Stimulated activated memory B cell treated with anti-CD40 and anti-IgM and Interleukin-4, amounts not matched to agents 10 μg/mL and 1 μg/mL and 100 μg/mL, for 72 hours (primary cell): Measurements from ENCODE around the gene NCS1.

ENCODE experiments used
- ATAC-seq: fragments of 150-1000 bp; cut with Tn5 transposase; 2 replicates; pipeline ENCODE4 v1.10.0; 2021
- H3K27ac Mint-ChIP-seq: one replicate; pipeline ENCODE4 v1.8.0; 2022; ENCODE audit warnings: mild to moderate bottlenecking, mixed read lengths
- H3K27me3 Mint-ChIP-seq: one replicate; pipeline ENCODE4 v1.8.0; 2022; ENCODE audit warnings: mixed read lengths
- H3K36me3 Mint-ChIP-seq: one replicate; pipeline ENCODE4 v1.8.0; 2022; ENCODE audit warnings: mixed read lengths
- H3K4me1 Mint-ChIP-seq: one replicate; pipeline ENCODE4 v1.8.0; 2022; ENCODE audit warnings: mixed read lengths
- H3K4me3 Mint-ChIP-seq: one replicate; pipeline ENCODE4 v1.8.0; 2022; ENCODE audit warnings: mild to moderate bottlenecking, moderate library complexity, mixed read lengths
- H3K9me3 Mint-ChIP-seq: one replicate; pipeline ENCODE4 v1.8.0; 2022; ENCODE audit warnings: mixed read lengths

NCS1 gene

DNA sequence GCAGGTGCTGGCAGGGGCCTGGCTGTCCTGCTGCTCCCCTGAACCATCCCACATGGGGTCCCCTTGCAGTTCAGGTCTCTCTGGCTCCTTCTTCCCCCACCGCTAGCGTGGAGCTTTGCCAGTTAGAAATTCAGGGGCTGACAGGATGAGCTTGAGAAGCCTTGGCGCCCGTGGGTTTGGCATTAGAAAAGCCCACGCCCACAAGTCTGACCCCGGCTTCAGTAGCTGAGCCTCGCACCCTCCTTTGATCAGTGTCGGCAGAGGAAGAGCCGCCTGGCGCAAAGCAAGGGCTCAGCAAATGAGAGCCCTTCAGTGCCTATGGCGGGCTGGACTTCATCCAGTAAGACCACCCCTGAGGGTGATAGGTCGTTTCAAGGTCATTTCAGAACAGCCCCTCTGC, 30.1 kb upstream of the NCS1 start:
- Mint-ChIP-seq H3K4me3 (no peak overlapping the region), H3K9me3 (no peaks in the 10 kb centered on the region), H3K27ac (no peak overlapping the region), H3K36me3 (peaks cover 6% of the 10 kb centered on the region), H3K4me1 (peaks cover 39% of the 10 kb centered on the region), H3K27me3 (peaks cover 33% of the 10 kb centered on the region)
- ATAC-seq, result no peak

DNA sequence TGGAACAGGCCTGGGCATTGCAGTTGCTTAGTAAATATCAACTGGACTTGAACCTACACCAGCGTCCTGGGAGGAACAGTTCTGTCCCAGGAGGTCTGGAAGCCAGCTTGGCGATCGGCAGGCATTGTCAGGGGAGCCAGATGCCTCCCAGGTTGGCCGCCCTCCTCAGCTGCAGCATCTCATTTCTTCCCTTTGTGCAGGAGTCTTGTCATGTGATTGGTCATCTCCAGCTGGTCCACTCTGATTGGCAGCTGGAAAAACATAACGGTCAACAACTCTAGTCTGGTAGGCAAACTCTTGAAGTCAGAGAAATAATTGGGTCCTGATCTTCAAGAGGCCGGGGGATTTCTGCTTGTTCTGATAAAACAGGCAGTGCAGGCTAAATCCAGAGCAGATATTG, 29.6 kb upstream of the NCS1 start:
- Mint-ChIP-seq H3K36me3 (peaks cover 4% of the 10 kb centered on the region), H3K27me3 (peaks cover 39% of the 10 kb centered on the region), H3K4me3 (no peak overlapping the region), H3K27ac (no peak overlapping the region), H3K4me1 (peaks cover 39% of the 10 kb centered on the region), H3K9me3 (no peaks in the 10 kb centered on the region)
- no peak for ATAC-seq

DNA sequence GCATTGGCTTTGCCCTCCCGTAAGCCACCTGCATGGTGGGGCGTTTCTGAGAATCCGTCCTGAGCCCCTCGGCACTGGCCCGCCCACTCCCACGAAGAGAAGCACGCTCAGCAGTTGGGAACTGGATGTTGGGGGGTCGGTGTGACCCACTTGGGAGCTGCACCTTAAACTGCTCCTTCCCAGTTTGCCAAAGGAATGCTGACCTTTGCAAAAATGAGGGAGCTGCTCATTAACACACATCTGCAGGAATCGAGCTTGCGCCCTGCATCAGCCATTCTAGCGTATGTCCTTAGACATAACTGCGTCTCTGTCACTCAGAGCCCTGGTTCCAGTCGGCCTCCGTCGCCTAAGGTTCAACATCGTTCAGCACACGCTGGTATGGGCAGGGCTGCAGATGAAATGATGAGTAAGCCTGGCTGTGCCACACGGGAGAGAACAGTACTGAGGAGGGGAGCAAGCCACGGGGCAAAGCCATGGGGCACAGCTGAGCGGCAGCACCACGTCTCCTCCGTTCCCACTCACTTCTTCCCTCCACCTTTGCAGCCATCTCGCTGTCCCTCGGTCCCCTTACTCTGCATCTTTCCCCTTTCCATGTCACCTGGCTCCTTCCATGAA, 28.8 kb upstream of the NCS1 start:
- Mint-ChIP-seq H3K4me1 (peaks cover 39% of the 10 kb centered on the region), H3K27me3 (peaks cover 46% of the 10 kb centered on the region), H3K36me3 (peaks cover 4% of the 10 kb centered on the region), H3K4me3 (no peak overlapping the region), H3K9me3 (no peaks in the 10 kb centered on the region), H3K27ac (peak overlapping the region; percentile 21)
- ATAC-seq, result no peak

DNA sequence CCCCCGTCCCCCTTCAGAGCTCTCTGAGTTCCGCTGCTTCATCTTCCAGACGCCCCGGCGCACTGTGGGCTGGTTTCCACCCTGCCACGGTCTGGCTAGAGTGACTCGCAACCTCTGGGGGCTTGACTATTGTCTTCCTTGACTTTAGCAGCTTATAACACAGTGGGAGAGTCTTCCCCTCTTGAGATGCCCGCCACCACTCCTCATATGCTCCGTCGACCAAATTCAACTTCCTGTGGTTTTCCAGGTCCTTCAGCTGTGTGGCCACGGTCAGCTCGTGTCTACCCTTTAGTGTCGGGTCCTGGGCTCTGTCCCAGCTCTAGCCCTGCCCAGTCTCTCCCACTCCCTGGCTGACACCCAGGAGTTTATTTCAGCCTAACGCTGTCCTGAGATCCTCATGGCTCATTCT, 28.2 kb upstream of the NCS1 start:
- Mint-ChIP-seq H3K4me3 (no peak overlapping the region), H3K4me1 (peaks cover 39% of the 10 kb centered on the region)

DNA sequence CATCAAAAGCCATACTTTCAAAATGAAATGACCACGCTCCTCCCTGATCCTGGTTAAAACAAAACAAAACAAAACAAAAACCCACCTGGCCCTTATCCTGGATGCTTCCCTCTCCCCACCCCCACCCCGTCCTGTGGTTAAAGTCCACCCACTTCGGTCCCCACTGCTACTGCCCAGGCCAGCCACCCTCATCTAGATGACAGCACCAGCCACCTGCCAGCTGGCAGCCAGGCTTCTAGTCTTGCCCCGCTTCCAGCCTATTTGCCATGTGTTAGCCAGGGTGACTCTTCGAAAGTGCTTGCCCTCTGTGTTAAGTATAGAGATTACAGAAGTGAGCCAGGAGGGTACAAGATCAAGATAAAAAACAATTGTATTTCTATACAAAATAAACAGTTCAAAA, 27.5 kb upstream of the NCS1 start:
- Mint-ChIP-seq H3K27ac (peak overlapping the region; percentile 21), H3K36me3 (no peaks in the 10 kb centered on the region), H3K4me1 (peaks cover 33% of the 10 kb centered on the region), H3K9me3 (no peaks in the 10 kb centered on the region), H3K27me3 (peaks cover 56% of the 10 kb centered on the region), H3K4me3 (no peak overlapping the region)
- ATAC-seq, result no peak

More for the DNA sequence above, 28.2 kb upstream of the NCS1 start:
- Mint-ChIP-seq H3K36me3 (peaks cover 4% of the 10 kb centered on the region), H3K9me3 (no peaks in the 10 kb centered on the region), H3K27me3 (peaks cover 52% of the 10 kb centered on the region), H3K27ac (peak overlapping the region; percentile 21)
- ATAC-seq, result peak; percentile 37

DNA sequence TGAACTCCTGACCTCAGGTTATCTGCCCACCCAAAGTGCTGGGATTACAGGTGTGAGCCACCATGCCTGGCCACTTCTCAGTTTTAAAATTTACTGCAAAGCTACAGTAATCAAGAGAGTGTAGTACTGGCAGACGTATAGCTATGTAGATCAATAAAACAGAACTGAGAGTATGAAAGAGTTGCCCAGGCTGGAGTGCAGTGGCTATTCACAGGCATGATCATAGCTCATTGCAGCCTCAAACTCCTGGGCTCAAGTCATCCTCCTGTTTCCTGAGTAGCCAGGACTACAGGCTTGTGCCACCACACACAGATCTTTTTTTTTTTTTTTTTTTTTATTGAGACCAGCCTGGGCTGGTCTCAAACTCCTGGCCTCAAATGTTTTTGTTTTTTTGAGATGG, 26.5 kb upstream of the NCS1 start:
- H3K9me3 Mint-ChIP-seq, result no peaks in the 10 kb centered on the region

GRCh38 chr9:130147198-130147597, 25.0 kb upstream of the NCS1 start:
- Mint-ChIP-seq H3K4me1 (peaks cover 15% of the 10 kb centered on the region), H3K9me3 (no peaks in the 10 kb centered on the region), H3K36me3 (no peaks in the 10 kb centered on the region), H3K27ac (no peak overlapping the region), H3K4me3 (no peak overlapping the region), H3K27me3 (peaks cover 56% of the 10 kb centered on the region)
- ATAC-seq, result no peak

More for the DNA sequence above, 26.5 kb upstream of the NCS1 start:
- H3K36me3 Mint-ChIP-seq, result no peaks in the 10 kb centered on the region
- no peak overlapping the region for H3K4me3 Mint-ChIP-seq
- no peak overlapping the region for H3K27ac Mint-ChIP-seq
- H3K4me1 Mint-ChIP-seq, result peaks cover 26% of the 10 kb centered on the region
- H3K27me3 Mint-ChIP-seq, result peaks cover 56% of the 10 kb centered on the region
- ATAC-seq, result no peak

DNA sequence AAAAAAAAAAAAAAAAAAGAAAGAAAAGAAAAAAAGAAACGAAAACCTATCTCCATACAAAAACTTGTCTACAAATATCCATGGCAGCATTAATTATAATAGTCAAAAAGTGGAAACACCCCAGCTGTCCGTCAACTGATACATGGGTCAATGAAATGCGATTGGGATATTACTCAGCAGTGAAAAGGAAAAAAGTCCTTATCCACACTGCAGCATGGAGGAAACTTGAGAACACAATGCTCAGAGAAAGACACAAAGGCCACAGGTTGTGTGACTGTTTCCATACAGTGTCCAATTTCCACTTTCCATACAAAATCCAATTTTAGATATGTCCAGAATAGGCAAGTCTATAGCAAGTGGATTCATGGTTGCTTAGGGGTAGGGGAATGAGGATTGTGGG, 24.3 kb upstream of the NCS1 start:
- no peak for ATAC-seq
- Mint-ChIP-seq H3K27me3 (peaks cover 56% of the 10 kb centered on the region), H3K4me3 (no peak overlapping the region), H3K4me1 (peaks cover 15% of the 10 kb centered on the region), H3K36me3 (no peaks in the 10 kb centered on the region), H3K9me3 (no peaks in the 10 kb centered on the region), H3K27ac (no peak overlapping the region)

- no peak overlapping the region for H3K27ac Mint-ChIP-seq
Observed at GRCh38 chr9:130149031-130149430, 23.2 kb upstream of the NCS1 start.

DNA sequence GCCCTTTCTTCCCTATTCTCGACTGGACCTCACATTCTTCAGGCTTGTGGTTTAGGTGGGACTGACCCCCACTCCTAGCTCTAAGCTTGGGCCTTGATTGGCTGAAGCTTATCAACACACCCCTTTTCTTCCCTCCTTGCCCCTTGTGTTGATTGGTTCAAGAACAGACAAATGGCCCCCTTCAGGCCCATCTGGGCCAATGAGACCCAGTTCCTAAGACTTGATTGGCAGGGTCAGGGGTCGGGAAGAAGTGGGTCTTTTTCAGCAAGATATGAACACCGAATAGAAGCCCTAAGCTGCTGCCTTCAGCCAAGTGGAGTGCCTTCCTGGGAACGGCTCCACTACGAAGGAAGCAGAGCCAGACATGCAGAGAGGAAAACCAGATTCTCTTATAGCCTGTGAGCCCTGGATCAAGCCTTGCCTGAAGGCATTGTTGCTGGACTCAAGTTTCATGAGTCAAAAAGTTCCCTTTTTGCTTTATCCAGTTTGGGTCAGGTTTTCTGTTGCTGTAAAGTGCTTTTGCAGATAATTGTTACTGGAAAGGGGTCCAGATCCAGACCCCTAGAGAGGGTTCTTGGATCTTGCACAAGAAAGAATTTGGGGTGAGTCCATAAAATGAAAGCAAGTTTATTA, 22.4 kb upstream of the NCS1 start:
- Mint-ChIP-seq H3K27me3 (peaks cover 40% of the 10 kb centered on the region), H3K4me3 (no peak overlapping the region), H3K9me3 (no peaks in the 10 kb centered on the region), H3K27ac (no peak overlapping the region), H3K36me3 (no peaks in the 10 kb centered on the region), H3K4me1 (peaks cover under 1% of the 10 kb centered on the region)
- no peak for ATAC-seq

More at GRCh38 chr9:130149031-130149430, 23.2 kb upstream of the NCS1 start:
- Mint-ChIP-seq H3K9me3 (no peaks in the 10 kb centered on the region), H3K4me3 (no peak overlapping the region), H3K36me3 (no peaks in the 10 kb centered on the region), H3K4me1 (peaks cover 8% of the 10 kb centered on the region), H3K27me3 (peaks cover 48% of the 10 kb centered on the region)
- no peak for ATAC-seq

- Mint-ChIP-seq H3K36me3 (no peaks in the 10 kb centered on the region), H3K9me3 (no peaks in the 10 kb centered on the region), H3K27ac (no peak overlapping the region), H3K4me1 (no peaks in the 10 kb centered on the region), H3K27me3 (peaks cover 35% of the 10 kb centered on the region), H3K4me3 (no peak overlapping the region)
- ATAC-seq, result no peak
Observed at GRCh38 chr9:130150779-130151382, 21.3 kb upstream of the NCS1 start.

GRCh38 chr9:130154816-130155215, 17.4 kb upstream of the NCS1 start:
- H3K4me3 Mint-ChIP-seq, result no peak overlapping the region
- H3K27ac Mint-ChIP-seq, result no peak overlapping the region
- H3K36me3 Mint-ChIP-seq, result no peaks in the 10 kb centered on the region
- no peaks in the 10 kb centered on the region for H3K9me3 Mint-ChIP-seq
- ATAC-seq, result no peak
- H3K4me1 Mint-ChIP-seq, result no peaks in the 10 kb centered on the region
- H3K27me3 Mint-ChIP-seq, result no peaks in the 10 kb centered on the region

DNA sequence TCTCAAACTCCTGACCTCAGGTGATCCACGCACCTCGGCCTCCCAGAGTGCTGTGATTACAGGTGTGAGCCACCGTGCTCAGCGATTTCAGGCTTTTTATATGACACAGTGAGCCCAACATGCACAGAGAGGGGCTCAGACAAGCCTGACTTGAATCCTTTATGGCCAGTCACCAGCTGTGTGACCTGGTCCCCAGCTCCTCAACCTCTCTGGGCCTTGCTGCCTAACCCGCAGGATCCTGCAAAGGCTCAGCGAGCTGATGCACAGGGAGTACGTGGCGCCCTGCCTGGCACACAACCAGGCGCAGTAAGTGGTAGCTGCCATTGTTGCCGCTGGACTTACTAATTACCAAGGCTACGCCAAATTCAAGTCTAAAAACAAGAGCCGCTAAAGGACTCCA, 16.6 kb upstream of the NCS1 start:
- H3K9me3 Mint-ChIP-seq, result no peaks in the 10 kb centered on the region

DNA sequence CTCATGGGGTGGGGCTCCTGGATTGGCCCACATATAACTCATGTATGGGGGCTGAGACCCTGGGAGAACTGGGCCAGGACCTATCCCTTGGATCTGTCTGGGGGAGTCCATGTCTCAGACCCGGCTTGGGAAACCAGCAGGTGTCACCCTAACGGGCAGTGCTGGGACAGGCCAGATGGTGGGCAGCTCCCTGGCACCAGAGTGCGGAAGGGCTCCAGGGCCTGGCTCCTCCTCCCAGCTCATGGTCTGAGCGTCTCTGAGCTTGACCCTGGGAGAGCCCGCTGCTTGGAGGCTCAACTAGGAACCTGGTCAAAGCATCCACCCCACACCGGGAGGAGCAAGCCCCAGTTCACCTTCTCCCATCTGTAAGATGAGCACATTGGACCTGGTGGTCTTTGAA, 15.5 kb upstream of the NCS1 start:
- Mint-ChIP-seq H3K27me3 (no peaks in the 10 kb centered on the region), H3K9me3 (no peaks in the 10 kb centered on the region), H3K36me3 (no peaks in the 10 kb centered on the region), H3K4me1 (no peaks in the 10 kb centered on the region), H3K27ac (no peak overlapping the region), H3K4me3 (no peak overlapping the region)
- ATAC-seq, result no peak

More for the DNA sequence above, 16.6 kb upstream of the NCS1 start:
- ATAC-seq, result no peak
- Mint-ChIP-seq H3K36me3 (no peaks in the 10 kb centered on the region), H3K4me3 (no peak overlapping the region), H3K4me1 (no peaks in the 10 kb centered on the region), H3K27ac (no peak overlapping the region), H3K27me3 (no peaks in the 10 kb centered on the region)

DNA sequence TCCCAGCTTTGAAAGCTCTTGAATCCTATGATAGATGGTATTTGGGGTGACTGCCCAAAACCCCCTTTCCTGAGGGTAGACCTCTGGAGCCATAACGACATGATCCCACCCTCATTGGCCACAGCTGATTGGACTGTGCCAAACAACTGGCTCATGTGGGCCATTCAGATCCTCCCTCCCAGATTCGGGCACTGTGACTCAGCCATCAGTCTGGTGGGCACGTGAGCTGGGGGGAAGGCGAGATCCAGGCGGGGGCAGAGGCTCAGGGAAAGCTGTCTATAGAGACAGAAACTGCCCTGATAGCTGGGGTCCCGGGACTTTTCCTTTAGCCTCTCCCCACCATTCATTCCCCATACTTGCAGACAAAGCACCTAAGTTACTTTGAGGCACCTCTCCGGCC, 15.1 kb upstream of the NCS1 start:
- no peak overlapping the region for H3K27ac Mint-ChIP-seq
- no peak for ATAC-seq
- H3K36me3 Mint-ChIP-seq, result no peaks in the 10 kb centered on the region
- H3K4me1 Mint-ChIP-seq, result no peaks in the 10 kb centered on the region
- no peaks in the 10 kb centered on the region for H3K9me3 Mint-ChIP-seq
- no peaks in the 10 kb centered on the region for H3K27me3 Mint-ChIP-seq
- no peak overlapping the region for H3K4me3 Mint-ChIP-seq

DNA sequence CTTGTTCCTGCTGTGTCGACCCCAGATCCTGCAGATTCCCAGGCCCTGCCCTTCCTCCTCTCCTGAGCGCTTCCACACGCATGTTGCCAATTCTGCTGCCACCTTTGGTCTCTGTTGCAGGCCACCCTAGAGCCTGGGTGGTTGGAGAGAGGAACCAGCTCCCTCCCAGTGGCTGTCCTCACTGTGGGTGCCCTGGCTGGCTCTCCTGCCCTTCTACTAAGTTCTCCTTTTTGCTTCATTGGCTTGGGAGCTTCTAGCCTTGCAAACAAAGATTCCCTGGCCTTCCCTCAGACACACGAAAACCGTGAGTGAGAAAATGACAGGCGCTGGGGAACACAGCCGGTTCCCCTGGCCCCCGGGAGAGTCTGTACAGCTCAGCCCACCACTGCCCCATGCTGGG, 14.2 kb upstream of the NCS1 start:
- Mint-ChIP-seq H3K9me3 (no peaks in the 10 kb centered on the region), H3K27me3 (no peaks in the 10 kb centered on the region), H3K36me3 (no peaks in the 10 kb centered on the region), H3K4me3 (no peak overlapping the region), H3K27ac (no peak overlapping the region), H3K4me1 (no peaks in the 10 kb centered on the region)
- ATAC-seq, result no peak
